HG03342 (cell line): ENCODE measurements around the gene DLG2.

Source experiments
- ATAC-seq: cut with Tn5 transposase; IDR thresholded peaks from one replicate; pipeline ENCODE4 v1.9.1; 2021; ENCODE audit warnings: mild to moderate bottlenecking, moderate library complexity; ENCODE audit not compliant: unreplicated experiment

The DLG2 gene

GRCh38 chr11:83678831-83679584 is 1948.1 kb downstream of the DLG2 start:
- ATAC-seq: no peak

GRCh38 chr11:83677730-83678129 is 1949.4 kb downstream of the DLG2 start:
- ATAC-seq: no peak

- ATAC-seq: no peak
Measured at GRCh38 chr11:83676056-83676601, 1951.0 kb downstream of the DLG2 start.

- no peak for ATAC-seq
Measured at GRCh38 chr11:83674102-83674896, 1952.8 kb downstream of the DLG2 start.

- no peak for ATAC-seq
Measured at GRCh38 chr11:83671289-83671688, 1955.9 kb downstream of the DLG2 start.

GRCh38 chr11:83666149-83666548 is 1961.0 kb downstream of the DLG2 start:
- no peak for ATAC-seq

GRCh38 chr11:83663988-83664387 is 1963.2 kb downstream of the DLG2 start:
- ATAC-seq: no peak

- no peak for ATAC-seq
Measured at GRCh38 chr11:83663446-83663845, 1963.7 kb downstream of the DLG2 start.

GRCh38 chr11:83662494-83662893 is 1964.7 kb downstream of the DLG2 start:
- ATAC-seq: no peak

- no peak for ATAC-seq
Measured at GRCh38 chr11:83661491-83662350, 1965.4 kb downstream of the DLG2 start.

GRCh38 chr11:83659466-83659865 is 1967.7 kb downstream of the DLG2 start:
- ATAC-seq: no peak

- ATAC-seq: no peak
Measured at GRCh38 chr11:83656796-83657330, 1970.3 kb downstream of the DLG2 start.

- ATAC-seq: no peak
Measured at GRCh38 chr11:83655976-83656375, 1971.2 kb downstream of the DLG2 start.

- no peak for ATAC-seq
Measured at GRCh38 chr11:83649528-83649855, 1977.7 kb downstream of the DLG2 start.

GRCh38 chr11:83648610-83649527 is 1978.3 kb downstream of the DLG2 start:
- ATAC-seq: no peak

- no peak for ATAC-seq
Measured at GRCh38 chr11:83645561-83645960, 1981.6 kb downstream of the DLG2 start.

GRCh38 chr11:83643115-83643514 is 1984.0 kb downstream of the DLG2 start:
- ATAC-seq: no peak

GRCh38 chr11:83642500-83642899 is 1984.6 kb downstream of the DLG2 start:
- ATAC-seq: no peak

- no peak for ATAC-seq
Measured at GRCh38 chr11:83641511-83641910, 1985.6 kb downstream of the DLG2 start.
